Measurements from ENCODE around the gene DNAJC8.

DNAJC8 gene

GRCh38 chr1:28235755-28236655 is 3.2 kb upstream of the DNAJC8 start, which contains the start of gene ATP5IF1 (continued):
- TF ChIP-seq ZNF433 (tag by site-specific recombination; IDR thresholded peaks at IDR 0.05; ENCODE audit: low read depth) (no peak), ZSCAN23 (tag by site-specific recombination; IDR thresholded peaks at IDR 0.05) (no peak), ZNF239 (tag by site-specific recombination; IDR thresholded peaks at IDR 0.05) (no peak), ZNF510 (tag by site-specific recombination; IDR thresholded peaks at IDR 0.05; ENCODE audit: insufficient replicate concordance) (no peak), ZNF639 (tag by site-specific recombination; IDR thresholded peaks at IDR 0.05) (no peak), ZNF76 (tag by site-specific recombination; IDR thresholded peaks at IDR 0.05; ENCODE audit: borderline replicate concordance, low read depth) (peak; percentile 16; the same call in 1 of the 2 replicates), ZNF37A (tag by site-specific recombination; IDR thresholded peaks at IDR 0.05) (no peak), ZBTB49 (tag by site-specific recombination; IDR thresholded peaks at IDR 0.05; ENCODE audit: low read depth) (no peak), ZNF777 (tag by site-specific recombination; IDR thresholded peaks at IDR 0.05; ENCODE audit: borderline replicate concordance) (no peak), ZNF24 (tag by site-specific recombination; IDR thresholded peaks at IDR 0.05) (no peak), ZNF211 (tag by site-specific recombination; IDR thresholded peaks at IDR 0.05; ENCODE audit: low read depth) (no peak), ZNF184 (tag by site-specific recombination; IDR thresholded peaks at IDR 0.05) (no peak), BCL11B (tag by site-specific recombination; IDR thresholded peaks at IDR 0.05; ENCODE audit: low read depth) (no peak), ZNF350 (tag by site-specific recombination; IDR thresholded peaks at IDR 0.05) (no peak), TRIM28 (IDR thresholded peaks at IDR 0.05; ENCODE audit: borderline replicate concordance, low read length) (peak; percentile 32; the same call in 1 of the 2 replicates), ZFP69B (tag by site-specific recombination; IDR thresholded peaks at IDR 0.05) (peak; percentile 75), ZNF114 (tag by site-specific recombination; IDR thresholded peaks at IDR 0.05) (no peak), ZNF174 (tag by site-specific recombination; IDR thresholded peaks at IDR 0.05) (no peak), ZFHX2 (tag by site-specific recombination; conservative IDR thresholded peaks at IDR 0.05) (peak; percentile 38; the same call in 1 of the 2 replicates), ZNF311 (tag by site-specific recombination; IDR thresholded peaks at IDR 0.05; ENCODE audit: borderline replicate concordance) (no peak), REST (tag by site-specific recombination; IDR thresholded peaks at IDR 0.05) (no peak), ZNF140 (tag by site-specific recombination; IDR thresholded peaks at IDR 0.05) (no peak), ZFP37 (tag by site-specific recombination; IDR thresholded peaks at IDR 0.05) (0 out of 2 replicates have a peak, but pooled peaks have one; percentile 75), ZBTB8A (tag by site-specific recombination; IDR thresholded peaks at IDR 0.05) (peak; percentile 38; the same call in 1 of the 2 replicates), ZNF146 (tag by site-specific recombination; IDR thresholded peaks at IDR 0.05) (no peak; the same call in 1 of the 2 replicates), ZNF416 (tag by site-specific recombination; IDR thresholded peaks at IDR 0.05) (no peak), ZNF266 (tag by site-specific recombination; IDR thresholded peaks at IDR 0.05; ENCODE audit: low read depth) (no peak), ZNF830 (tag by site-specific recombination; IDR thresholded peaks at IDR 0.05; ENCODE audit: low read depth) (no peak), GLI4 (tag by site-specific recombination; IDR thresholded peaks at IDR 0.05) (no peak), ZNF558 (tag by site-specific recombination; IDR thresholded peaks at IDR 0.05) (no peak), KLF16 (tag by site-specific recombination; IDR thresholded peaks at IDR 0.05) (no peak; the same call in 1 of the 2 replicates), KLF8 (tag by site-specific recombination; IDR thresholded peaks at IDR 0.05) (peak; percentile 15; the same call in 1 of the 2 replicates), ZNF600 (tag by site-specific recombination; IDR thresholded peaks at IDR 0.05) (peak; percentile 86), ZNF626 (tag by site-specific recombination; IDR thresholded peaks at IDR 0.05) (no peak), ZNF560 (tag by site-specific recombination; IDR thresholded peaks at IDR 0.05; ENCODE audit: borderline replicate concordance) (no peak)
